Measurements from ENCODE around the gene RGS13. TPM values are rescaled to one million over a fixed set of nuclear protein-coding genes. Genes with fewer than 3 reads are reported as not detected.

The RGS13 gene
- total and polyA plus RNA-seq, 2 donors (not counting 3 experiments of a cell fraction or from before 2014, with no cell fraction given): not detected

DNA sequence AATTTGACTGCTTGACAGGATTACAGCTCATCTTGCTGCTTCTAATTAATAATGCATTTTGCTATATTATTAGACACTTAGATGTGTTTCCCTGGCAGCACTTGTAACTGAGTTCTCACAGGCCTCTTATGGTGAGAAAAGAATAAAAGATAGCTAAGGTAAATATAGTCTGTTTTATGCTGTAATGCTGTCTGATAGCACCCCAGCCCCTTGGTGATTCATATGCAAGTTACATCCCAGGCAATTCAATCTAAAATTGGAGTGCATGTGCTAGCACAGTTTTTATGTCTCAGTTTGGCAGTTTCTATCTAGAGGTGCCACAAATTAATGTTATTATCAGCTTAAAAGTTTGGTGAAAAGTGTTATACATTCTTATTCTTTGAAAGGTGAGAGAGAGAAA, 42.2 kb downstream of the RGS13 start:
- Histone ChIP-seq H3K4me1 (ENCODE audit: control insufficient read depth, extremely low read depth, insufficient read depth, low read length) (peaks cover 16% of the 10 kb centered on the region), H3K27me3 (ENCODE audit: control insufficient read depth in 2 of 2, insufficient read depth in 2 of 2, low read length in 2 of 2) (no peaks in the 10 kb centered on the region), H3K9me3 (replicated peaks; ENCODE audit: control insufficient read depth, insufficient read depth, low read length) (no peaks in the 10 kb centered on the region), H3K79me2 (ENCODE audit: control insufficient read depth, insufficient read depth, low read length) (no peaks in the 10 kb centered on the region), H3K9me1 (replicated peaks; ENCODE audit: control insufficient read depth, extremely low read depth, insufficient read depth, low read length) (no peaks in the 10 kb centered on the region), H3K4me3 (replicated peaks in 1 of 3; ENCODE audit: insufficient read depth in 1 of 3, low read depth in 1 of 3, low read length in 3 of 3) (no peak overlapping the region), H3K9ac (replicated peaks; ENCODE audit: extremely low read depth, insufficient read depth, low read length) (no peak overlapping the region), H4K20me1 (replicated peaks; ENCODE audit: control insufficient read depth, extremely low read depth, insufficient read depth, low read length) (no peaks in the 10 kb centered on the region), H3K36me3 (ENCODE audit: control insufficient read depth in 2 of 2, extremely low read depth in 1 of 2, insufficient read depth in 2 of 2, low read length in 2 of 2) (no peaks in the 10 kb centered on the region), H3K4me2 (ENCODE audit: insufficient read depth, low read length) (no peak overlapping the region), H2AFZ (ENCODE audit: low read depth, low read length) (no peak overlapping the region), H3K27ac (ENCODE audit: insufficient read depth, low read depth, low read length) (no peak overlapping the region)
- TF ChIP-seq GATA2 (IDR thresholded peaks at IDR 0.05; ENCODE audit: insufficient read depth, insufficient read length, low read depth, low read length): no peak
- TF ChIP-seq, protein P1, sequence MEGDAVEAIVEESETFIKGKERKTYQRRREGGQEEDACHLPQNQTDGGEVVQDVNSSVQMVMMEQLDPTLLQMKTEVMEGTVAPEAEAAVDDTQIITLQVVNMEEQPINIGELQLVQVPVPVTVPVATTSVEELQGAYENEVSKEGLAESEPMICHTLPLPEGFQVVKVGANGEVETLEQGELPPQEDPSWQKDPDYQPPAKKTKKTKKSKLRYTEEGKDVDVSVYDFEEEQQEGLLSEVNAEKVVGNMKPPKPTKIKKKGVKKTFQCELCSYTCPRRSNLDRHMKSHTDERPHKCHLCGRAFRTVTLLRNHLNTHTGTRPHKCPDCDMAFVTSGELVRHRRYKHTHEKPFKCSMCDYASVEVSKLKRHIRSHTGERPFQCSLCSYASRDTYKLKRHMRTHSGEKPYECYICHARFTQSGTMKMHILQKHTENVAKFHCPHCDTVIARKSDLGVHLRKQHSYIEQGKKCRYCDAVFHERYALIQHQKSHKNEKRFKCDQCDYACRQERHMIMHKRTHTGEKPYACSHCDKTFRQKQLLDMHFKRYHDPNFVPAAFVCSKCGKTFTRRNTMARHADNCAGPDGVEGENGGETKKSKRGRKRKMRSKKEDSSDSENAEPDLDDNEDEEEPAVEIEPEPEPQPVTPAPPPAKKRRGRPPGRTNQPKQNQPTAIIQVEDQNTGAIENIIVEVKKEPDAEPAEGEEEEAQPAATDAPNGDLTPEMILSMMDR (IDR thresholded peaks at IDR 0.05; ENCODE audit: extremely low read depth in 1 of 2, insufficient read depth in 1 of 2, low read depth in 1 of 2, low read length in 2 of 2): no peak
- TF ChIP-seq POLR2A (IDR thresholded peaks at IDR 0.05; ENCODE audit: low read depth, low read length): no peak
- TF ChIP-seq JUN (IDR thresholded peaks at IDR 0.05; ENCODE audit: borderline replicate concordance, insufficient read depth, insufficient read length, low read depth): no peak
- no peak for TF ChIP-seq EZH2 (IDR thresholded peaks at IDR 0.05; ENCODE audit: borderline replicate concordance, low read depth, low read length, severe bottlenecking)
- TF ChIP-seq MYC (IDR thresholded peaks at IDR 0.05; ENCODE audit: low read depth, low read length): no peak
- no peak for TF ChIP-seq FOS (IDR thresholded peaks at IDR 0.05; ENCODE audit: borderline replicate concordance, insufficient read depth, low read length)
- TF ChIP-seq, protein P2, sequence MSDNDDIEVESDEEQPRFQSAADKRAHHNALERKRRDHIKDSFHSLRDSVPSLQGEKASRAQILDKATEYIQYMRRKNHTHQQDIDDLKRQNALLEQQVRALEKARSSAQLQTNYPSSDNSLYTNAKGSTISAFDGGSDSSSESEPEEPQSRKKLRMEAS (IDR thresholded peaks at IDR 0.05; ENCODE audit: insufficient read depth, insufficient read length): no peak
- no peak for TF ChIP-seq POLR2AphosphoS5 (IDR thresholded peaks at IDR 0.05; ENCODE audit: insufficient read depth, low read depth, low read length)
- BruUV-seq (replicated peaks): no TSS peak
- dilution Hi-C loops (cut with MboI; ENCODE audit: extremely low pct_ligation_motif_present, low sequenced_read_pairs) (no loop called here), intact Hi-C loops (cut with micrococcal nuclease) (no loop called here)
- FAIRE-seq (no peak), DNase-seq (ENCODE audit: low read depth, low spot score) (no peak)
- ChIA-PET POLR2A (no interaction called here), CTCF (no interaction called here)

Data from endothelial cell of umbilical vein (primary cell).